Skeletal muscle tissue (tissue), 4 donors: Measurements from ENCODE around the gene LTF. TPM values are rescaled to one million over a fixed set of nuclear protein-coding genes. Genes with fewer than 3 reads are reported as not detected.

Source experiments
- H3K27ac ChIP-seq: one replicate; pipeline ENCODE4 v1.7.0; 2013; ENCODE audit warnings: mild to moderate bottlenecking, low read depth, low read length, inconsistent platforms
- H3K27me3 ChIP-seq, 3 donors: one replicate each; pipeline ENCODE4 v1.7.0; 2013; ENCODE audit warnings: low read length in 3 of 3; ENCODE audit not compliant: control insufficient read depth in 3 of 3, insufficient read depth in 3 of 3
- H3K36me3 ChIP-seq, 3 donors: one replicate each; pipeline ENCODE4 v1.7.0; 2013; ENCODE audit warnings: low read length in 3 of 3; ENCODE audit not compliant: control insufficient read depth in 3 of 3, insufficient read depth in 3 of 3
- H3K4me1 ChIP-seq, 3 donors: one replicate each; pipeline ENCODE4 v1.7.0; 2013; ENCODE audit warnings: low read length in 3 of 3, mild to moderate bottlenecking in 3 of 3; ENCODE audit not compliant: control insufficient read depth in 3 of 3, insufficient read depth in 3 of 3
- H3K4me3 ChIP-seq, 3 donors: one replicate each; pipeline ENCODE4 v1.7.0; 2013; ENCODE audit warnings: low read length in 3 of 3
- H3K9ac ChIP-seq, 3 donors: one replicate each; pipeline ENCODE4 v1.7.0; 2013; ENCODE audit warnings: low read length in 3 of 3, mild to moderate bottlenecking in 3 of 3, moderate library complexity in 2 of 3, low read depth in 1 of 3
- H3K9me3 ChIP-seq, 3 donors: one replicate each; pipeline ENCODE4 v1.7.0; 2013; ENCODE audit warnings: low read length in 3 of 3; ENCODE audit not compliant: control insufficient read depth in 3 of 3
- total RNA-seq: library from RNA; depleted of rRNA; stranded (reverse); fragments of >200 nt; gene quantifications from one replicate; pipeline ENCODE4 v1.2.3, GENCODE V29; 2014
- donor health status: Osteomylitis.

LTF gene
- total RNA-seq, 1 donor from 2014 or later: 3.1 TPM

DNA sequence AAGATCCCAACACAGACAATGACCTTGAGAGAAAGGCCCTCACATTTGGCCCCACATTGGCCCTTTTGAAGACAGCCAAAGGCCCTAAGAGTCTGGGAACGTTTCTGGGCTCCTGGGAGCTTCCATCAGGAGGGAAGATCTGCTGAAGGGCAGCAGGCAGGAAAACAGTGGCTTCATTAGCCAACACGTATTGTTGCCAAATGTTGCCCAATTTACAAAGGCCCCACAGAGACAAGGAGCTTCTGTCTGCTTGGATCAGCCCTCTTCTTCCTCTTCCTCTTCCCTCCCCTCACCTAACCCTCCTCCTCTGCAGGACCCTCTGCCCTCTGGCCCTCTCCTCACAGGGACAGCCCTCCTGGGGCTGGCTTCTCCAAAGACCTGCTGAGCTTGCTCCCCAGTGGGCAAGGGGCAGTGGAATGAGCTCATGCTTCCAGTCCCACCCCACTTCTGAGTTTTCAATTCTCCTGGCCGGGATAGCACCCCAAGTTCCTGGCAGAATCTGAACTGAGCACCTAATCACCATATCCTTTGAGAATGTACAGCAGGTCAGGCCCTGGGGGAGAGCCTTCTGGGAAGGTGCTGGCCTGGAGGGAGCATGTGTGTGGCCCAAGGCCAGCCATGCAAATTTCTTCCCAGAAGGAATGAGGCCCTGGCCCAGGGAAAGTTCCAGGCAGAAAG is 5.1 kb upstream of the LTF start:
- Histone ChIP-seq H3K27ac (no peak overlapping the region), H3K9me3 (peaks cover 0 to 3% (median 0%) of the 10 kb centered on the region in 3 donors), H3K27me3 (peaks cover 0 to under 1% (median 0%) of the 10 kb centered on the region in 3 donors), H3K9ac (peak overlapping the region in 1 of 3 donors; percentile 51), H3K4me1 (peaks cover 45 to 54% (median 47%) of the 10 kb centered on the region in 3 donors), H3K36me3 (no peaks in the 10 kb centered on the region), H3K4me3 (no peak overlapping the region)

DNA sequence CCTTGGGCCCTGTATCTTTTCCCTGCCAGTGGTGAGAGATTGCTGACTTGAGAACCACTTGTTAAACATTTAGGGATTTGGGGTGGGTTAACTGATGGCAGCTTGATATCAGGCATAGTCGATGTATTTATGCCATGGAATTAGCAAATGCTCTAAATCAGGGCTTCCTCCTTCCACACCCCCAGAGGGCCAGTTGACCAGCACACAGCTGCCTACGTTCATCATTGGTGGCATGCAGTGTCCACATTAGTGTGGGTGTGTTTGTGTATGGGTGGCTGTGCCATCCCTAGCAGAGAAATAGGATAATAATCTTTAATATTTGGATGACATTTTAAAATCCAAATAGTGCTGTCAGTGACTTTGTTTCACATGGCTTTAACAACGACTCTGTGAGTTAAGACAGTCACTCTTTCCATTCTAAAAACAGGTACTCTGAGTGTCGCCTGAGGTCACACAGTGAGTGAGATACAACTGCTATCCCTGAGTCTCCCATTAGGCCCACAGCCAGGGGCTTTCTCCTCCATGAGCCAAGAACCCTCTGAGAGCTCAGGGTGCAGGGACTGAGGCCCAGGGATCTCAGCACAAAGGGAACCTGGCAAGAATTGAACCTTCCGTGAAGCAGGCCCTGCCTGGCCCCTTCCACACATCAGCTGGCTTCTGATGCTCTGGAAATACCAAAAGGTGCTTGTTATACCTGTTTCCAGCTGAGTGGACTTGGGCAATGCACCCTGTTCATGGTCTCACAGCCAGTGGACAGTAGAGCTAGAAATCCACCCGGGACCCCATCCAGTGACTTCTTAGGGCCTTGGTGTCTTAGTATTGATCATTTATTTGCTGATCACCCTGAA is 4.3 kb upstream of the LTF start:
- no peaks in the 10 kb centered on the region for H3K36me3 ChIP-seq
- H3K9me3 ChIP-seq: no peaks in the 10 kb centered on the region
- peaks cover 45 to 54% (median 48%) of the 10 kb centered on the region in 3 donors for H3K4me1 ChIP-seq
- H3K27ac ChIP-seq: peak overlapping the region; percentile 42
- H3K4me3 ChIP-seq: no peak overlapping the region
- peak overlapping the region in 2 of 3 donors; percentile 20 to 51 for H3K9ac ChIP-seq
- H3K27me3 ChIP-seq: peaks cover 0 to 8% (median 4%) of the 10 kb centered on the region in 3 donors

DNA sequence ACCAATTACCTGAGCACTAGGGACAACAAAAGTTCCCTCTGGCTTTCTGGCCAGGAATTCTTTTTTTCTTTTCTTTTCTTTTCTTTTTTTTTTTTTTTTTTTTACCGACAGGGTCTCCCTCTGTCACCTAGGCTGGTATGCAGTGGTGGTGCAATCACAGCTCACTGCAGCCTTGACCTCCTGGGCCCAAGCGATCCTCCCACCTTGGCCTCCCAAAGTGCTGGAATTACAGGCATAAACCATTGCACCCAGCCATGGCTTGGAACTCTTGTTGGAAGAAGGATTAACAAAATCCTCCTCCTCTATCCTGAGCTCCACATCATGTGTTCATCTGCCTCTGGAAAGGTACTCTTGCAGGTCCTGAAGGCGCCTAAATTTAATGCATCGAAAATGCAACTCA is 2.9 kb upstream of the LTF start:
- Histone ChIP-seq H3K9me3 (no peaks in the 10 kb centered on the region), H3K9ac (no peak overlapping the region), H3K27ac (no peak overlapping the region), H3K27me3 (peaks cover 0 to 17% (median 16%) of the 10 kb centered on the region in 3 donors), H3K4me1 (peaks cover 52 to 54% (median 52%) of the 10 kb centered on the region in 3 donors), H3K4me3 (no peak overlapping the region), H3K36me3 (no peaks in the 10 kb centered on the region)

GRCh38 chr3:46466871-46467403 is 2.2 kb upstream of the LTF start:
- H3K36me3 ChIP-seq: no peaks in the 10 kb centered on the region
- H3K4me3 ChIP-seq: no peak overlapping the region
- no peak overlapping the region for H3K27ac ChIP-seq
- H3K4me1 ChIP-seq: peaks cover 49 to 51% (median 49%) of the 10 kb centered on the region in 3 donors
- no peaks in the 10 kb centered on the region for H3K9me3 ChIP-seq
- no peak overlapping the region for H3K9ac ChIP-seq
- peaks cover 0 to 21% (median 17%) of the 10 kb centered on the region in 3 donors for H3K27me3 ChIP-seq

- no peaks in the 10 kb centered on the region for H3K36me3 ChIP-seq
- peaks cover 42 to 44% (median 42%) of the 10 kb centered on the region in 3 donors for H3K4me1 ChIP-seq
- H3K9me3 ChIP-seq: no peaks in the 10 kb centered on the region
- H3K27ac ChIP-seq: no peak overlapping the region
- peaks cover 0 to 22% (median 17%) of the 10 kb centered on the region in 3 donors for H3K27me3 ChIP-seq
- H3K9ac ChIP-seq: no peak overlapping the region
- no peak overlapping the region for H3K4me3 ChIP-seq
These were observed 1.6 kb upstream of the LTF start for GRCh38 chr3:46466273-46466672.

GRCh38 chr3:46465196-46465520 is 453 bp upstream of the LTF start:
- Histone ChIP-seq H3K27me3 (peaks cover 0 to 22% (median 17%) of the 10 kb centered on the region in 3 donors), H3K4me3 (no peak overlapping the region), H3K36me3 (no peaks in the 10 kb centered on the region), H3K9ac (no peak overlapping the region), H3K27ac (no peak overlapping the region), H3K4me1 (peaks cover 31 to 34% (median 33%) of the 10 kb centered on the region in 3 donors), H3K9me3 (no peaks in the 10 kb centered on the region)

DNA sequence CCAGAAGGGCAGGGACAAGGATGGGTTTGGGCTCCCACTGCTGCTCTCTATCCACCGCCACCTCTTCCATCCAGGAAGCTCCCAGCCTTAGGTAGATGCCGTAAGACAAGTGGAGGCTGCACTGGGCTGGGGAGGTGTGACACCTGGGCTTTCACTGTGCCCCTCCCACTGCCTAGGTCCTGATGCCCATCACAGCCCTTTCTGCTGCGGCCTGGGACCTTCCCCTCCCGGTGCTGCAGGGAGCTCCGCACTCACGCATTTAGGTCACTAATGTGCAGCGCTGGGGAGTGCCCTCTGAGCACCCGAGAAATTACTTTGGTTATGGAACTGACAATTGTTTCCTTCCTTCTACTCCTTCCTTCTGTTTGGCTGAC is 850 bp downstream of the LTF start:
- H3K4me1 ChIP-seq: peaks cover 18 to 21% (median 20%) of the 10 kb centered on the region in 3 donors
- no peak overlapping the region for H3K27ac ChIP-seq
- H3K4me3 ChIP-seq: peak overlapping the region in 2 of 3 donors; percentile 12 to 29

DNA sequence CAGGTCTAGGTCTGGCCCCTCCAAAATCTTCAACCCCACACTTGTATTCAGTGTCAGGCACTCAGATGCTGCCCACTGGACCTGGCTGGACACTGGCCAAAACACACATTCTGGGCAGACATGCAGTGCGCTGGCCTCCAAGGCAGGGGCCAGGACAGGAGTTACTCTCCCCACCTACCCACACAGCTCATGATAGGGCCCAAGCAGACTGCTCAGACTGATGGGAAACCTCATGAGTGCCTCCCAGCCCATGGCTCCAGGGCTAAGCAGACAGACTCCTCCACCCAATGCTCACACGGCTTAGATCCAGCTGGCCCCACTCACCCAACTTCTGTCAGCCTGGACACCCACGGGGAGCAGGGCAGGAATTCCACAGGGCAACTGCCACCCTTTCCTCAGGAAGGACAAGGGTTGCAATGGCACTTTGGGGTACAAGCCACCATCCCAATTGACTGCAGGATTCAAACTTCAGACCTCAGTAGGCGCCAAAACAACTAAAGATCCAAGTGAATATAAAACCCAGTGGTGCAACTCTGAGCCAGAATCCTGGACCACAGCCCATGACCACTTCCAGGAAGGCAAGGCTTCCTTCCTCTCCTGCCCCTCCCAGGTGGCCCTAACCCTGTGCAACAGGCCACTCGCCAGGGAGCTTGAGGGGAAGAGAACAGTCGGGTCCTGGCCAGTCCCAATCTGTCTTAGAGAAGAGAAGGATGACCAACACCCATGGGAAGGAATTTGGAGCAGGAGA is 1.4 kb downstream of the LTF start:
- no peak overlapping the region for H3K9ac ChIP-seq
- H3K27me3 ChIP-seq: peaks cover 0 to 22% (median 17%) of the 10 kb centered on the region in 3 donors
- peak overlapping the region in 2 of 3 donors; percentile 12 to 52 for H3K4me3 ChIP-seq
- H3K4me1 ChIP-seq: peaks cover 12 to 15% (median 14%) of the 10 kb centered on the region in 3 donors
- no peaks in the 10 kb centered on the region for H3K36me3 ChIP-seq
- H3K9me3 ChIP-seq: no peaks in the 10 kb centered on the region
- H3K27ac ChIP-seq: no peak overlapping the region

More for the DNA sequence above, 850 bp downstream of the LTF start:
- Histone ChIP-seq H3K9ac (peak overlapping the region in 1 of 3 donors; percentile 19), H3K9me3 (no peaks in the 10 kb centered on the region), H3K27me3 (peaks cover 0 to 22% (median 17%) of the 10 kb centered on the region in 3 donors), H3K36me3 (no peaks in the 10 kb centered on the region)

DNA sequence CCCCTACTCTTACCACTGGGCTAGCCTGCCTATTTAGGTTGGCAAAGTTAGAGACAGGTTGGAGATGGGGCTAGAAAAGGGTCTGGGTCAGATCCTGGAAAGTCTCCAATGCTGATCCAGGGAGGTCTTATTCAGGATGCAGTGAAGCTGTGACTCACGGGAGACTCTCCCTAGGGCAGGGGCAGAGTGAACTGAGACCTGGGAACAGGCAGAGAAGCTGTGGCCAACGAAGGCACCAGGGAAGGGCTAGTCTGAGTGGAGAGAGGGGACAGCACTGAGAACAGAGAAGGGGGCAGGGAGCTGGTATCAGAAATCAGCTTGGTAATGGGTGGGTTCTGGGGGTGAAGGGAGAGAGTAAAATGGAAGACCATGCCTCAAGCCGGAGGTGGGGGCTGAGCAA is 2.2 kb downstream of the LTF start:
- Histone ChIP-seq H3K27me3 (peaks cover 0 to 22% (median 17%) of the 10 kb centered on the region in 3 donors), H3K4me3 (no peak overlapping the region), H3K36me3 (no peaks in the 10 kb centered on the region), H3K9me3 (no peaks in the 10 kb centered on the region), H3K27ac (no peak overlapping the region), H3K9ac (no peak overlapping the region), H3K4me1 (peaks cover 7 to 10% (median 8%) of the 10 kb centered on the region in 3 donors)
